Adrenal gland (tissue), 5 donors: ENCODE data around the gene HOXA3.

ENCODE experiments used
- POLR2A ChIP-seq, 2 donors: fragments of 450-650 bp; IDR thresholded peaks; one replicate each; pipeline ENCODE4 v1.6.1; 2017; ENCODE audit warnings: antibody characterized with exemption in 2 of 2, mild to moderate bottlenecking in 2 of 2, moderate library complexity in 1 of 2
- TF ChIP-seq, protein P1 (sequence below), 6 experiments: fragments of 450-650 bp in 4 of 6; fragments of 200-600 bp in 2 of 6; sonication (generic) in 1 of 6; IDR thresholded peaks; 1 replicate in 5 of 6; 2 replicates in 1 of 6; pipeline versions ENCODE4 v1.5.1 to v1.8.0; 2016 to 2021; ENCODE audit warnings: antibody characterized with exemption in 6 of 6, mild to moderate bottlenecking in 2 of 6, moderate library complexity in 1 of 6
- donor health status: DM: no; HTN: no; CAD: no.

DNA sequence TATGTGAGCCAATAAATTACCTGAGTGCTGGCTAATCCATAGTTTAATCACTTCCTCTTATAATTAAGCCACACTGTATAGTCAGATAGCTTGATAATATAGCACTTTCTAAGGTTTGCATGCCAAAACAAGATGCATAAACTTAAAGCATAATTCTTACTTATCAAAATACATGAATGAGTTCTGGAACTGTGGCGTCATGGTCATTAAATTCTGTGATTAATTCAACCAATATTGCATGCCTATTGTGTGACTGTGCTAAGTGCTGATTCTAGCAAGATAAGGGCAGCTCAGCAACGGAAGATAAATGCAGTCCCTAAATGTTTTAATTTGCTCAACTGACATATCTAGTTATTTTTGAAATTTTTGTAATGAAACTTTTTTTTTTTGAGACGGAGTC lies 86.2 kb downstream of the HOXA3 start:
- TF ChIP-seq, protein P1, sequence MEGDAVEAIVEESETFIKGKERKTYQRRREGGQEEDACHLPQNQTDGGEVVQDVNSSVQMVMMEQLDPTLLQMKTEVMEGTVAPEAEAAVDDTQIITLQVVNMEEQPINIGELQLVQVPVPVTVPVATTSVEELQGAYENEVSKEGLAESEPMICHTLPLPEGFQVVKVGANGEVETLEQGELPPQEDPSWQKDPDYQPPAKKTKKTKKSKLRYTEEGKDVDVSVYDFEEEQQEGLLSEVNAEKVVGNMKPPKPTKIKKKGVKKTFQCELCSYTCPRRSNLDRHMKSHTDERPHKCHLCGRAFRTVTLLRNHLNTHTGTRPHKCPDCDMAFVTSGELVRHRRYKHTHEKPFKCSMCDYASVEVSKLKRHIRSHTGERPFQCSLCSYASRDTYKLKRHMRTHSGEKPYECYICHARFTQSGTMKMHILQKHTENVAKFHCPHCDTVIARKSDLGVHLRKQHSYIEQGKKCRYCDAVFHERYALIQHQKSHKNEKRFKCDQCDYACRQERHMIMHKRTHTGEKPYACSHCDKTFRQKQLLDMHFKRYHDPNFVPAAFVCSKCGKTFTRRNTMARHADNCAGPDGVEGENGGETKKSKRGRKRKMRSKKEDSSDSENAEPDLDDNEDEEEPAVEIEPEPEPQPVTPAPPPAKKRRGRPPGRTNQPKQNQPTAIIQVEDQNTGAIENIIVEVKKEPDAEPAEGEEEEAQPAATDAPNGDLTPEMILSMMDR (IDR thresholded peaks at IDR 0.05) = no peak
- TF ChIP-seq POLR2A (IDR thresholded peaks at IDR 0.05) = no peak
